Endometrial microvascular endothelial cells (primary cell): ENCODE measurements around the gene KIAA1210. TPM values are rescaled to one million over a fixed set of nuclear protein-coding genes. Genes with fewer than 3 reads are reported as not detected.
"Not testable (repeated sequence)": the region's sequence is repeated elsewhere in the genome, so short reads cannot be mapped to it uniquely, and the experiment has no call there.

Source experiments
- in situ Hi-C: cut with HindIII; loops from 2 replicates; pipeline ENCODE4 v1.10.0; 2017; ENCODE audit warnings: low sequenced_read_pairs, low pct_unique_long_range_greater_than_20kb; ENCODE audit errors: inconsistent ontology term
- total RNA-seq: library from RNA; depleted of rRNA; stranded (reverse); fragments of >200 nt; gene quantifications from one replicate; pipeline ENCODE4 v1.2.3, GENCODE V29; 2015; ENCODE audit errors: inconsistent ontology term

Gene KIAA1210
- total RNA-seq, 1 donor from 2014 or later, result not detected

GRCh38 chrX:119045884-119046283, 81.7 kb downstream of the KIAA1210 start:
- in situ Hi-C loops, result no loop called here

GRCh38 chrX:119042996-119043395, 84.6 kb downstream of the KIAA1210 start:
- in situ Hi-C loops, result no loop called here

DNA sequence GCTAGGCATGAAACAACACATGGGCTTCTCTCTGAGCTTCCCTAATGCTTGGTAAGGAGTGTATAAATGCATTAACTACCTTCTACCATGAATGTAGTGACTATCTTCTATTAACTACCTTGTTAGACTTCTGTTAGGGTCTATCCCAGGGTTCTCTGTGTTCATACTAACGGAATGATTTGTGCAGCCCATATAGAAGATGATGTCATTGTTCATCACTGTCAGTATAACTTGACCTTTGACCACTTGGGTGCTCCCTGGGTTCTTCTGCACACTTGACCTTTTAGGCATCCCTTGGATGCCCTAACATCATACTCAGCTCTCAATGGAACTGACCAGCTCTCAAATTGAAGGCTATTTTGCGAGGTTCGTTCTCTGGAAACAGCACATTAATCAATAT, 85.6 kb downstream of the KIAA1210 start:
- in situ Hi-C loops, result no loop called here

DNA sequence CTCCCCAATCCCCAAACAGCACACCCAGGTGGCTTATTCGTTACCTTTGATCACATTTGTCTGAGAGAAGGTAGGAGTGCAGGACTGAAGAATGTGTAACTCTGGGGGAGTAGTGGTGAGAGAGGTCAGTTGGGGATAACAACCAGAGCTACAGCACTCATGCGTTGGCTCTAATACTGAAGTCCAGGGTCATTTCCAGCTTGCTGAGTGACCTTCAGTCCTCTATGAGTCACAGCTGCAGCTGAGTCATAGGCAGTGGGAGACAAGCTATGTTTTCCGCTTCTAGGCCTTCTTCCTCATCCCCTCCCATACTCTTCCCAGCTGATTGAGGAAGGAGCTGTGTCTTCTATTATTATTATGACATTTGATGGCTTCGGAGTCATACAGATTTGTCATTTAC, 86.4 kb downstream of the KIAA1210 start:
- in situ Hi-C loops, result no loop called here

DNA sequence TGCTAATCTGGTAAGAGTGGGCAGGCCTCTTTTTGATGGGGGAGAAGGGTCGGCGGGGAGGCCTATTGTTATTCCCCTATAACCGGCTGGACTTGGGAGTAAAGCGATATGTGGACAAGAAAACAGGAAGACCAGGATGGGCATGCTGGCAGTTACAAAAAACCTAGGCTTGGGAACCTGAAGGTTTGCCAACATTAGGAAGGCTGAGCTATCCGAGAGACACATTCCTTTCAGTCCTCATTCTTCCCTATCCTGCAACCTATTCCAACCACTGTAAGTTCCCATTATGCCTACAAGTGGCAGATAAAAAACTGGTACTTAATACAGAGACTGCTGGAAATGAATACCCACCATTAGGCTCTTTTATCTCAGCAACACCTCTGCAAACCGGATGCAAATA, 87.2 kb downstream of the KIAA1210 start:
- in situ Hi-C loops, result no loop called here

GRCh38 chrX:119036107-119037029, 91.2 kb downstream of the KIAA1210 start:
- in situ Hi-C loops, result no loop called here

- in situ Hi-C loops, result no loop called here
Observed at GRCh38 chrX:119030990-119031389, 96.6 kb downstream of the KIAA1210 start.

- in situ Hi-C loops, result not testable (repeated sequence)
Observed at GRCh38 chrX:119029656-119030055, 98.0 kb downstream of the KIAA1210 start.

DNA sequence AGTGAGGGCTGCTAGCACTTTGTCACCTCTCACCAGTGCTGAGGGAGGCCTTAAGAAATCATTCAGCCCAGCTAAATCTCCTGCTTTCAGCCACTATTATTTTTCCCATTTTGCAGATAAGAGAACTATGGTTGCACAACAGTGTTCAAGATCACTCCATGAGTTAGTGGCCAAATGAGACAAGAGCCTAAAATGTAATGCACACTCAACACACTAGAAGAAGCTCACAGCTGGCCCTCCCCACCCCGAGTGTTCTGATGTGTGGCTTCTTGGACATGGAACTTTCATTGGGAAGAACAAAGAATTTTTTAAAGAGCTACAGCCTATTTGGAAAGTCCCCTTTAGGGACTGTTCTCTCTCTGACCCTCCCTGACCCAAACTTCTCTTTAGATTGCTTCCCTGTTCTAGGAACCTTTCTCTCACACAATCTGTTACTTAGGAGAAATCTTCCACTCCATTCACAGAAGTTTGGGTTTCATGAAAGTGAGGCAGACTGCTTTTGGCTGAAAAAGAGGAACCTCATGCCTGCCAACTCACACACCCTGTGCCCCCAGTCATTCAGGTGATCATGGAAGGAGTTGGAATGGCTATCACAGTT, 98.8 kb downstream of the KIAA1210 start:
- in situ Hi-C loops, result no loop called here

Other genes with a start within 250 kb of the KIAA1210 start
- gene LONRF3, start 153.2 kb downstream of the KIAA1210 start, total RNA-seq, result 0.56 TPM
- gene CT47C1, start 54.8 kb downstream of the KIAA1210 start, total RNA-seq, result not detected
- 77.0 TPM for gene PGRMC1, start 108.5 kb upstream of the KIAA1210 start, total RNA-seq